Esophagus muscularis mucosa (tissue), 3 donors: ENCODE results near the gene TGM6.

Source experiments
- POLR2A ChIP-seq: fragments of 450-650 bp; IDR thresholded peaks from one replicate; pipeline ENCODE4 v1.6.1; 2017; ENCODE audit warnings: antibody characterized with exemption, moderate library complexity, mild to moderate bottlenecking, low read depth
- POLR2AphosphoS5 ChIP-seq, 2 donors: sonication (generic); formaldehyde crosslinking; IDR thresholded peaks; one replicate each; pipeline ENCODE4 v1.6.1; 2017; ENCODE audit warnings: antibody characterized with exemption in 2 of 2
- TF ChIP-seq, protein P1 (sequence below), 3 experiments: fragments of 200-600 bp in 2 of 3; fragments of 450-650 bp in 1 of 3; sonication (generic) in 2 of 3; IDR thresholded peaks; one replicate each; pipeline ENCODE4 v1.5.1; 2017 to 2019; ENCODE audit warnings: antibody characterized with exemption in 3 of 3, mild to moderate bottlenecking in 2 of 3, moderate library complexity in 1 of 3

DNA sequence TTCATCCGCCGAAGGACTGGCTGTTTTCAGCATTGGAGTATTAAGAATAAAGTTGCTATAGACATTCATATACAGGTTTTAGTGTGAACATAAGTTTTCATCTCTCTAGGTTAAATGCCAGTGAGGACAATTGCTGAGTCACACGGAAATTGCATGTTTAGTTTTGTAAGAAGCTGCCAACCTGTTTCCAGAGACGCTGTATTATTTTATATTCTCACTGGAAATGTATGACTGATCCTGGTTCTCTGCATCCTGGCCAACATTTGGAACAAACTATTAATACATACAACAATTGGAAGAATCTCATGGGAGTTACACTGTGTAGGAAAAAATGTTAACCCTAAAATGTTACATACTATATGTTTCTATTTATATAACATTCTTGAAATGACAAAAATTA, 16.7 kb upstream of the TGM6 start:
- TF ChIP-seq, protein P1, sequence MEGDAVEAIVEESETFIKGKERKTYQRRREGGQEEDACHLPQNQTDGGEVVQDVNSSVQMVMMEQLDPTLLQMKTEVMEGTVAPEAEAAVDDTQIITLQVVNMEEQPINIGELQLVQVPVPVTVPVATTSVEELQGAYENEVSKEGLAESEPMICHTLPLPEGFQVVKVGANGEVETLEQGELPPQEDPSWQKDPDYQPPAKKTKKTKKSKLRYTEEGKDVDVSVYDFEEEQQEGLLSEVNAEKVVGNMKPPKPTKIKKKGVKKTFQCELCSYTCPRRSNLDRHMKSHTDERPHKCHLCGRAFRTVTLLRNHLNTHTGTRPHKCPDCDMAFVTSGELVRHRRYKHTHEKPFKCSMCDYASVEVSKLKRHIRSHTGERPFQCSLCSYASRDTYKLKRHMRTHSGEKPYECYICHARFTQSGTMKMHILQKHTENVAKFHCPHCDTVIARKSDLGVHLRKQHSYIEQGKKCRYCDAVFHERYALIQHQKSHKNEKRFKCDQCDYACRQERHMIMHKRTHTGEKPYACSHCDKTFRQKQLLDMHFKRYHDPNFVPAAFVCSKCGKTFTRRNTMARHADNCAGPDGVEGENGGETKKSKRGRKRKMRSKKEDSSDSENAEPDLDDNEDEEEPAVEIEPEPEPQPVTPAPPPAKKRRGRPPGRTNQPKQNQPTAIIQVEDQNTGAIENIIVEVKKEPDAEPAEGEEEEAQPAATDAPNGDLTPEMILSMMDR (IDR thresholded peaks at IDR 0.05) = no peak
- TF ChIP-seq POLR2AphosphoS5 (IDR thresholded peaks at IDR 0.05) = no peak
- TF ChIP-seq POLR2A = no peak
